Astrocyte of the hippocampus (primary cell): ENCODE data around the gene PPP6R1.

Source experiments
- DNase-seq: peaks from one replicate; pipeline ENCODE4 v3.0.0; 2011; ENCODE audit warnings: low read depth, low spot score

Gene PPP6R1

DNA sequence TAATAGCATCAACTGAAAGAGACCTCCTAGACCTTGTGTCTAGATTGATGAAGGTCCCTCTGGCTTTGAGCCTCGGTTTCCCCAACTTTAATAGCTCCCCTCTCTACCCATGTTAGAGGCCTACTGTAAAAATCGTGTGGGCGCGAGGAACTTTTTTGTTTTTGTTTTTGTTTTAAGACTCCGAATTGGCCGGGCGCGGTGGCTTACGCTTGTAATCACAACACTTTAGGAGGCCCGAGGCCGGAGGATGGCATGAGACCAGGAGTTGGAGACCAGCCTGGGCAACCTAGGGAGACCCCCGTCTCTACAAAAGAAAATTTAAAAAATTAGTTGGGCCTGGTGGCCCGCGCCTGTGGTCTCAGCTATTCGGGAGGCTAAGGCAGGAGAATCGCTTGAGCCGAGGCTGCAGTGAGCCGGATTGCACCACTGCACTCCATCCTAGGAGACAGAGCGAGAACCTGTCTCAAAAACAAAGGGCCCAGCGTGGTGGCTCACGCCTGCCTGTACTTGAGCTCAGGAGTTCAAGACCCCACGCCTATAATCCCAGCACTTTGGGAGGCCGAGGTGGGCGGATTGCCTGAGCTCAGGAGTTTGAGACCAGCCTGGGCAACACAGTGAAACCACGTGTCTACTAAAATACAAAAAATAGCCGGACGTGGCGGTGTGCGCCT lies 858 bp upstream of the PPP6R1 start:
- DNase-seq: no peak

DNA sequence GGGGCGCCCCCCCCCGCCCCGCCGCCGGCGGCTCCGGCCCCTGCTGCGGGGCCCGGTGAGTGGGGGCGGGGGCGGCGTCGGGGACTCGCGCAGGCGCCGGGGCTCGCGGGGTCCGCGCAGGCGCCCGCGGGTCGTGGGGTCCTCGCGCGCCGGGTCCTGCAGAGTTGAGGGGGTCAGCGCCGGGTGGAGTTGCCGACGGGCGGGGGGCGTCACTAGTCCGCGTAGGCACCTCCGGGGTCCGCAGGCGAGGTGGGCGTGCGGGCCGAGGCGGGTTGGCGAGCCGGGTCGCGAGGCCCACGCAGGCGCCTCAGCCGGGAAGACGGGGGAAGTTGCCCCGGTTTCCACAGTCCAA lies 365 bp downstream of the PPP6R1 start:
- DNase-seq: no peak

DNA sequence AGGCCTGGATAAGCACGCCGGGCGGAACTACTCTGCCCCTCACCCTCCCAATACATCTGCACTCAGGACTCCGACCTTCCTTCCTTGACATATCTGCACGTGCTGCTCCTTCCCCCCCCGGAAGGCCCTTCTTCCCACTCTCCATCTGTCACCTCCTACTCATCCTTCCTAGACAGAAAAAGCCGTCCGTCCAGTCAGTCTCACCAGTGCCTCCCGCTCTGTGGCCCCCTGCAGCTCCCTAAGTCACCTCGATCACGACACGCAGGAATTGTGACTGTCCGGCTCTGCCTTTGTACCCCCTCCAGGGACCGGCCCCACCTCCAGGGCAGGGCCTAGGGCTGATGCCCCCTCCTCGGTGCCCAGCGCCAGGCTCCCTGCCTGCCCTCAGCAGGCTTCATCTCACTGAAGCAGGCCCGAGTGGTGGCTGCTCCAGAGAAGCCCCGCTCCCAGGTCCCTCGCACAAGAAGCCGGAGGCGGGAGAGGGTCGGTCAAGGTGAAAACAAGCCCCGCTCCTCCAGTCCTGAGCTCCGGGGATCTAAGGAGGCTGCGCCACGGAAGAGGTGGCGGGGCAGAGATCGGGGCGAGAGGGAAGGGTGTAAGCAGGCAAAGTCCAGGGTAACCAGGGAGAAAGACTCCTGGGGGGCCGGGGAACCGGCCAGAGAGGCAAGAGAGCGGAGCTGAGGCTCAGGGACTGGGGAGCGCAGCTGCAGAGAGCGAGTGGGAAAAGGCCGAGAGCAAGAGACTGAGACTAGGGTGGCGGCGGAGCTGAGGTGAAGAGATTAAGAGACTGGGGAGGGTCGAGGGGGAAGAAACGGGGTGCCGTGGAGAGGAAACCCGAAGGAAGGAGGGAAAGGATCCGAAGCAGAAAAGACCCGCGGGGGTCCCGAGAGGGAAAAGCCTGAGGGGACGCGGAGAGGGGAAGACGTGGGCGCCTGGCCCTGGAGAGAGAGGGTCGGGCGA lies 1.1 kb downstream of the PPP6R1 start:
- peak; percentile 41 for DNase-seq

DNA sequence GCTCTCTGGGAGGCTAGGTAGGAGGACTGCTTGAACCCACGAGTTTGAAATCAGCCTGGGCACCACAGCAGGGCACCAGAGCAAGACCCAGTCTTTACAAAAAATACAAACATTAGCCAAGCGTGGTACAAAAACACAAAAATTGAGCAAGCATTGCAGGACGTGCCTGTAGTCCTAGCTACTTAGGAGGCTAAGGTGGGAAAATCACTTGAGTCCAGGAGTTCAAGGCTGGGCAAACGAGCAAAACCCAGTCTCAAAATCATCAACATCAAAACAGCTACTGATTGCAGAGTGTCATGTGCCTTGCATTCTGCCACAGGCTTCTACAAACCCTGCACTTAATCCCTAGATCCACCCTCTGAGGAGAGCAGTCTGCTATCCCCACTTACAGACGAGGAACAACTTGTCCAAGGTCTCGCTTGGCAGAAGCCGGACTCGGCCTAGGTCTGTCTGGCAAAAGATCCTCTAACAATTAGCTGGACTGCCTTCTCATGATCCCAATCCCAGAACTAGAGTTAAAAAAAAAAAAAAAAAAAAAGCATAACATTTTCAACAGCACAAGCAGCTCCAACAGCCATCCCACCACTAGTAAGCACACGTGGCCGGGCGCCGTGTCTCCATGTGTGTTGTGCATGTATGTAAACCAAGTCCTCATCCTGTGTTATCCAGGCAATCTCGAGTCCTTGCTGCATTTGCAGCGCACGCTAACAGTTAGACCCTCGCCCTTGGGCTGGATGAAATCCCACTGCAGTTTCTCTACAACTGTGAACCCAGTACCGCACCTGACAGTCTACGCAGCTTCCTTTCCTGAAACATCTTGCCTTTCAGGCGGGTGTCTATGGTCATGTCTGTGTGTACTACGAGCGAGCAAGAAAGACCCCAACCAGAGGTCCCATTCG lies 2.0 kb downstream of the PPP6R1 start:
- no peak for DNase-seq

DNA sequence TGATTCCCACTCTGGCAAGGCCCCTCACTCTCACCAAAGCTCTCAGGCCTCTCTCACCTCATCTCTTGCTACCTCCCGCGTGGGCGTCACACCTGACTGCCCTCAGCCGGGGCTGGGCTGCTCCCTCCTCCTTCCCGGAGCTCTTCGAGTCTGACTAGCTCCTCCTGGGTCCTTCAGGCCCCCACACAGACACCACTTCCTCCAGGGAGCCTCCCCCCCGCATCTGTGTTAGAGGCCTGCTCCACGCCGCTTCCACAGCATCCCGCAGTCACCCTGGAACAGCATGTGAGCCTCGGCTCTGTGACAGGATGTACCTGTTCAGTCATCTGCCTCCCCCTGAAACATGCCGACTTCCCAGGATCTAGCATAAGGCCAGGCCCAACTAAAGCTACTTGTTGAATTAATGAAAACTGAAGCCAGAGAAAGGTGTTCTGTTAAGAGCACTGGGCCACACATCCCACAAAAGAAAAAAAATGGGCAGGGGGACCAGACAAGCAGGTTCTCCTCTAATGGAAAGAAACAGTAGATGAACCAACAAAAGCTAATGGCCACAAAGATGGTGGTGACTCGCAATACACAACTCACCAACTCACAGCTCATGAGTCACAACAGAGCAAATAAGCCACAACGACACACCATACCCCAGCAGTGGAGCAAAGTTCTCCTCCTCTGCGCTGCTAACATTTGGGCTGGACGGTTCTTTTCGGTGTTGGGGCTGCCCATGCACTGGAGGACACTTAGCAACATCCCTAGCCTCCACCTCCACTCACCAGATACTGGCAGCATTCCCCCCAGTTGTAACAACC lies 3.0 kb downstream of the PPP6R1 start:
- no peak for DNase-seq

DNA sequence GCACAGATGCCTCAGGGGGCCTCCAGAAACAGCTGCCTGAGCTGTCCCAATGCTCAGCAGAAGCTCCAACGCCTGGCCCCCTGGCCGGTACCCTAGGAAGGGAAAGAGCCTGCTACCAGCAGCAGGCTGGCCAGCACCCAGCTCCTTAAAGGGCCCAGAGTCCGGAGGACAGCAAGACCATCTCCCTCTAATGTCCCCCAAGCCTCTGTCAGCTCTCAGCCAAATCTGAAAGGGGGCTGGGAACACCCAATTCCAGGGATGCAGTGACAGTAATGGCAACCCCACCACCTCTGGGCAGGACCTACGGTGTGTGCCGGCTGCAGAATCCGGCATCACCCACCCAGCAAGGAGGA lies 4.2 kb downstream of the PPP6R1 start:
- DNase-seq: no peak

DNA sequence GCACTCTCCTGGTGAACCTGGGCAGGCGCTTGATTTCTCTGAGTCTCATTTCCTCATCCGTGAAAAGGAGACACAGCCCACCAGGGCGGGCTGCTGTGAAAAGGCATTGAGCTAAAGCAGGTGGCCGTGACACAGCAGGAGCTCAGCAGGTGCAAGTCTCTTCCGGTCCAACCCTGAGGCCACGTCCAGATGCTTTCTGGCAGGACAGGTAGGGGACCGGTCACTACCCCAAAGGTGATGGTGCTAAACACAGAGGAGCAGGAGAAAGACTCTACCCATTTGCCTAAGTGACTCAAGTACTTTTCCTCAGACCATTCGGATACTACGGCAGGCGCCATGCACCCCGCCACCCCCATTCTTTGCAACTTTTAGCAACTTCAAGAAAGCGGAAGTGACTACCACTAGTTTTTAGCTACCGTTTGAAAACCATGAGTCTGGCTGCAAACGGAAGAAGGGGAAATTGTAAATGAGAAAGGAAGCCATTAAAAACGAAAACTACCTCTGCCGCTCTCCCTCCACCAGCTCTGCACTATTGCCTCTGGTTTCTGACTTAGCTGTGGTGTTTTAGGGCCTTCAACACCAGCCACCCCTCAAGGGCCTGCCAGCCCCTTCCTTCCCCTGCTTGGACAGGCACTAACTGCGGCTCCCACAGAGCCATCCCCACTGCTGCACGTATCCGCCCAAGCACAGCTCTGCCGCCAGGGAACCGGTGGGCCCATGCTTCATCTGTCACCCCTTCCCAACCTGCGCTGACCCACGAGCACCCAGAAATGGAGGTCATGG lies 4.8 kb downstream of the PPP6R1 start:
- DNase-seq: no peak

DNA sequence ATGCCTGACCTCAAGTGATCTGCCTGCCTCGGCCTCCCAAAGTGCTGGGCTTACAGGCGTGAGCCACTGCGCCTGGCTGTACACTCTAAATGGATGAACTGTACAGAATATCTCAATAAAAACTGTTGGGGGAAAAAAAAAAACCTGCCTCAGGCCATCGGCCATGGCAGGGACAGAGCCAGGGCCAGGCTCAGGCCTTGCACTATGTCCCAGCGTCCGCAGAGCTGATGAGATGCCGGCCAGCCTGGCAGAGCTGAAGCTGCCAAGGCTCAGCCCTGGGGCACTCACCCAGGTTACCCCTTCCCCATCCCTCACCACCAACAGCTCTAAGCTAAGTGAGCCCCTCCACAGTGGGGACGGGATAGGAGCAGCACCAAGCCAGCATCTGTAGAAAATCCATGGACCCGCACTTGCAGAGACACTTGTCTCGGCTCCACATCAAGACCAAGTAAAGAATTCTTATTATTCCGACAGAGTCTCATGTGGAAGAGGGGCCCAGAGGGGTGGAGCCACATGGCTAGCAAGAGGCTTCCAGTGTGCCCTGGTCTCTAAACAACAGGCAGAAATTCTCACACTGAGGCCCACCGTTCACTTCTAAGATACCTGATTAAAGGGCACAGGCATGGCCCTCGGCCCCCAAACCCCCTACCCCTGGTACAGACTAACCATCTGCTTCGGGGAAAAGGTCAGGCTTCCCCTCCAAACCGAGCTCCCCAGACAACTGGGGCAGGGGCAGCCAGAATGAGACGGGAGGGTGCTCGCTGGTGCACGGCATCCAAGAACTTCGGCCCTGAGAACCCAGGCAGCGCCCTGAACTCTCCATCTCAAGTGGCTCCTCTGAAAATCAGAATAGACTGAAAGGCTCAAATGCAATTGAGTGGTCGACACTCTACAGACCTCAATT lies 5.8 kb downstream of the PPP6R1 start:
- no peak for DNase-seq

DNA sequence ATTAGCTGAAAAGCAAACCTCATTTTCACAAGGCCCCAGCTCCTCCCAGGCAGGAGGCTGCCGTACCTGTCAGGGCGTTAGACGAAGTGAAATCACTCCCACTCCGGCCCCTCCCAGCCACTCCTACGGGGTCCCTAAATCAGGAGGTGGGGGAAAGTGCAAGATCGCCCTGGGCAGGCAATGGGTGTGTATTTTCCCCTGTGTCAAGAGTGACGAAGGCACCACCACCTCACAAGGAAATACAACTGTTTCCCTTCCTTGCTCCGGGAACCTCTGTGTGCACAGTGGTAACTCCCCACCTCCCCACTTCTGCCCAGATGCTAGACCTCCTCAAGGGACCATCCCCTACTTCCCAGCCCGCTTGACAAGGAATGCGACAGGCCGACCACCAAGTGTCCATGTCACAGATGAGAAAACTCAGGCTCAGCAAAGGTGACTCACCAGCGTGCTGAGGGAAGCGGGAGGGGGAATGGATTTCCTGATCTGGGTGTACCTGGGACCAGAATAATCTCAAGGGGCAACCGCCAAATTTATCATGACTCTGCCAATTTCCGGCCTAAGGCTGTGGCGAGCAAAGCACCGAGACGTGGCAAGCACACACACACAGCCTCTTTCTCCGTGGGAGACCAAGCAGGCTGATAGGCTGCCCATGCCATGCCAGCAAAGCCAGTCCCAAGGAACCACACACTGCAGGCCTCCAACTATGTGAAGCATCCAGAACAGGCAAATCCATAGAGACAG lies 7.3 kb downstream of the PPP6R1 start:
- peak; percentile 63 for DNase-seq

DNA sequence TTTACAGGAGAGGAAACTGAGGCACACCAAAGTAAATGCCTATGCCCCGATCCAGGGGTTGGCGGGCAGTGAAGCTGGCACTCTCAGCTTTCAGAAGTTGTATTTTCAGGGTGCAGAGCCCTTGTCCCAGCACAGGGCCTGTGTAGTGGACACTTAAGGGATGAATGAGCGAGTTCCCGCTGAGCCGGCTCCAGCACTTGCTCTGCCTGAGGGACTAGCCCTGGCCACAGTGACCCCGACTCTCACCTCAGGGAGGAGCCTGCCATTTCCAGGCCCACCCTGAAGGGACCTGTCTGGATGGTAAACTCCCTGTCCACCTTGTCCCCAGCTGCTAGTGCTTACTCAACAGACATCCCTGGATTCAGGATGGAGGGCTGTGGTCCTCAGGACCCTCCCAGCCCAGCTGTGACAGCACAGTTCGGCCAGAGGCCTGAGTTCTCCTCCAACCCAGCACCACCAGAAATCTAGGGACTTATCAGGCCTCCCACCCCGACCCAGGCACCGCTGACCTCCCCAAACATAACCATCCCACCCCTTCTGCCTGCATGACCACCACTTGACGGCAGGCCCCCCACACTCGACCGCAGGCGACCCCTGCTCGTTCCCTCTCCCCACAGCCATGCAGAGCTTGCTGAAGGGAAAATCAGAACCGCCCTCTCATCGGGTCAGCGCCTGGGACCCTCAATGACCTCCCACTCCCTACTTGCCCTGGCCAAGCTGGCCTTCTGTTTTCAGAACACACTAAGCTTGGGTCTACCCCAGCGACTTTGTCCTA lies 8.4 kb downstream of the PPP6R1 start:
- no peak for DNase-seq

DNA sequence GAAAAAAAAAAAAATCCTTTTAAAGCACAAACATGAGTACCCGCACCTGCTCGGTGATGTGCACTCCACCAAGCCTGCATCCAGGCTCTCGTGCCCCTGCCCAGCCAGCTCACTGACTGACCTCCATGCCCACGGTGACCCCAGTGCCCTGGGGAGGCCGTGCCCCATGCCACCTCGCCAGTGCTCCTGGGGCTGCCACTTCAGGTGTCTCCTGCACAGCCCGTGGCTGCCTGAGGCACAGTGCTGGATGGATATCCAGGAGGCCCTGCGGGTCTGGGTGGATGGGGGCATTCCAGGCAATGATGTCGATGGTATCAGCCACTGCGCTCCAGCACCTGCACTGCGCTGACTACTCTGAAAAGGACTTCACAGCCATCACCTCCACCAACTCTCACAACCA lies 9.0 kb downstream of the PPP6R1 start:
- no peak for DNase-seq

DNA sequence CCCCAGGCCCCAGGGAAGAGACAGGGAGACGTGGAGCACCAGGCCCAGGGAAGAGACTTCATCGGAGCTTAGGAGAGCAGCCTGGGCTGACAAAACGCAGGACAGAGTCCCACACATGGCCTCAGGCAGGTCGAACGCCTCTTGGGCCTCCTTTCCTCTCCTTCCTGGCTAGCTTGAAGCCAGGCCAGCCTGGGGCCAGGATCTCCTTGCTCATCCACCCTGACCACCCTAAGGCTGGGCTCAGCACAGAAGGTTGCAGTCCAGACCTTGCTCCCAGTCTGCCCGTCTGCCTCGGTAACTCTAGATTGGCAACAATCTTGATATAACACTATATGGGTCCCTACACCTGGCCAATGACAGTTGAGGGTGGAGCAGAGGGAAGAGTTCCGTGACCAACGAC lies 10.1 kb downstream of the PPP6R1 start:
- DNase-seq: no peak

DNA sequence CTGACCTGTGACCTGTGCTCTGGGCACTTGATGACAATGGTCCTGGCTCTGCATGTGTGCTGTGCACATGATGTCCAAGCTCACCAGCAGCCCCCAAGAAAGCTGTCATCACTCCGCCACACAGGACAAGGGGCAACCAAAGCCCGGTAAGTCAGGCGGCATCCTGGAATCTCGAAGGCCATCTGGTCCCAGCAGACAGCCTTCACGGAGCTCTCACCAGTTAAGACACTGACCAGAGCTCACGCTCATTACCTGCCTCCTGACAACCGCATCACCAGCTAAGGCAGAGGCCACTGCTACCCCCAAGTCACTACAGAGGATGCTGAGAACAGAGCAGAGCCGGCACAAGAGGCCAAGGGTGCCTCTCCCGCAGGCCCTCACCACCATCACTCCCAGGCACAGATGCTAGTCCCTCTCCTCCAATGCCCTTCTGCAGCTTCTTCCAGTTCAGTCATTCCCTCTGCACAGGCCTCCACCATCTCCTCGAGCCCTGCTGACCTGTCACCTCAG lies 10.6 kb downstream of the PPP6R1 start:
- no peak for DNase-seq

DNA sequence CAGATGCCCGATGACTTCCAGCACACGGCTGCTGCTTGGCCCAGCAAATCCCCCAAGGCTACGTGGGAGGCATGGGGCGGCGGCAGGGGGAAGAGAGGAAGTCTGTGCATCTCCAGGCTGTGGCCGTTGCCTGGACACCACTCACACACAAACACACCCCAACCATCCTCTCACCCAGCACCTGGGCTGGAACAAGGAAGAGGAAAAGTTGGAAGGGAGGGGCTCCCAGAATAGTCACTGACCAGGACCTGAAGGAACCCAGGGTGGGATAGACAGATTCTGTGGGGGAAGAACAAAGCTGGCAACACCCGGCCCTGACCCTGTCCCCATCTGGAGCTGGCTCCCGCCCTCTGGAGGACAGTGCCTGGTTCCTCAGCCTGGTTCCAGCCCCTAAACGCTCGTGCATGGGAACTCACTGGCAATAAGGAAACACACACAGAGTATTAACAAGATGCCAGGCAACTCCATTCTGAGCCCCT lies 11.2 kb downstream of the PPP6R1 start:
- DNase-seq: peak; percentile 11

DNA sequence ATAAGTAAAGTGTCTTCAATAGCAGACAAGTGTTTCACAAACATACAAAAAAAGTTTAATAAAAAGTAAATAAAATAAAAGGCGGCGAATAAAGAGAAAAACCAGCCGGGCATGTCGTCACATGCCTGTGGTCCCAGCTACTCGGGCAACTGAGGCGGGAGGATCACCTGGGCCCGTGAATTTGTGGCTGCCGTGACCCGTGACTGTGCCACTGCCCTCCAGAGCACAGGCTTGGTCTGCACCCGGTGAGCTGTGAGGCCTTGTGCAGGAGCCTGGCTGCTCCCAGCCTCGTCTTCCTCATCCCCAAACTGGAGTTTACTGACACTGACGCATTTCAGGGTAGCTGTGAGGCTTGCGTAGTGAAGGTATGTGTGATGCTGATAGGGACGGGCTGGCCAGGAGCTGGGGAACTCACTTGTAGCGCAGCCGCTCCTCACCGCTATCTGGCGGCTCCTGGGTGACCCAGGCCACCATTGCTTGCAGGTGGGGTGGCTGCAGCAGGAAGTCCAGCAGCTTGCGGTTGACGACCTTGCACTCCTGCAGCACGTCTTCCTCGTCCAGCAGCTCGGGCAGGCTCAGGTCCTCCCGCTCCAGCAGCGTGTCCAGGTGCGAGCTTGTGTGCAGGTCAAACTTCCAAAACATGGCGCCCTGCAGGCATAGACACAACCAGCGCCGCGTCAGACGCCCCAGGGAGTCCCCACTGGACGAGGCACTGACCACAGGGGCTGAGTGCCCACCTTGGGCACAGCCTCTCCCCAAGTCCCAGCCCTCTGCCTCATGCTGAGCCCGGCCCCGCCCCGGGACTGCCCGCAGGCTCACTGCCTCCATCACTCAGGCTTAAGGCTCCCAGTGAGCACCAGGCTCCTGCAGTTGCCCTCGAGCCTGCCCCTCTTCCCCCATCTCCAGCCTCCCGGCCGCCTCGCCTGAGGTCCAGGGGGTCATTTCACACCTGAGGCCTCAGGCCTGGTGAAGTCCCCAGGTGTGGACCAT lies 12.1 kb downstream of the PPP6R1 start:
- DNase-seq: no peak

DNA sequence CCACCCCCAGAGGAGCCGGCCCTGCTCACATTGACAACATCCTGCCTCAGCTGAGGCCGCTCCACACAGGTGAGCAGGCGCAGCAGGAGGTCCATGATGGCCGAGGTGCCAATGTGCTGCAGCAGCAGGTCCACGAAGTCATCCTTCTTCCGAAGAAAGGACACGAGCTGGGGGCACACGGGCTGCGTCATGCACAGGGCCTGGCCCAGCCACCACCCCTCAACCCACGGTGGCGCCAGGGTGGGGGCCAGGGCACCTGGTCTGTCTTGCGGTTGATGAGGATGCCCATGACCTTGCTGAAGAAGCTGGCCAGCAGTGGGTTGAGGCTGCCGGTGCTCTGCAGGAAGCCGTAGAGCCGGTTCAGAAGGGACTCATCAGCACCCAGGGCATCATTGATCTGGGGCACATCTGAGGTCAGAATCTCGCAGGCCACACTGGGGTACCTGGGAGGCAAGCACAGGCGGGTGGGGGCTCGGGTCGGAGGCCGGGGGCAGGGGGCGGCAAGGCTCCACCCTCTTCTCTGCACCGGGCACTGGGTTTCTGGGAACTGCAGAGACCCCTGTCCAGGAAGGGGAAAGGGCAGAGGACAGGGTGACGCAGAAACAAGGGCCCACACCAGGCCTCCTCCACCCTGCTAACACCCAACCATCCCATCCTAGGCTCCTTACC lies 13.4 kb downstream of the PPP6R1 start:
- DNase-seq: no peak
